WTC11 (cell line): Measurements from ENCODE around the gene MEAK7. TPM values are rescaled to one million over a fixed set of nuclear protein-coding genes. Genes with fewer than 3 reads are reported as not detected.
A peak's percentile ranks its signal among the peaks of the same experiment; 100 is the strongest.

Experiments
- ATAC-seq: fragments of 200-7000 bp; cut with Tn5 transposase; 2 replicates; pipeline ENCODE4 v1.10.0; 2021; ENCODE audit warnings: mild to moderate bottlenecking, moderate library complexity
- CTCF ChIA-PET: fragments of 300-600 bp; sonication (Branson Sonifier 250); formaldehyde crosslinking; loops from one replicate; lab custom pipeline; 2021; ENCODE audit warnings: antibody characterized with exemption; lab: Charles Lee
- POLR2A ChIA-PET: fragments of 350-600 bp; sonication (Branson Sonifier 250); formaldehyde crosslinking; loops from one replicate; lab custom pipeline; 2021; ENCODE audit warnings: antibody characterized with exemption; lab: Charles Lee
- DNase-seq: peaks from one replicate; pipeline ENCODE4 v3.0.0; 2021; ENCODE audit warnings: low spot score
- H3K27ac Mint-ChIP-seq: 2 replicates; pipeline ENCODE4 v1.8.0; 2021; ENCODE audit warnings: mixed read lengths
- H3K27me3 Mint-ChIP-seq: 2 replicates; pipeline ENCODE4 v1.8.0; 2021; ENCODE audit warnings: low read depth, mild to moderate bottlenecking, moderate library complexity, mixed read lengths
- H3K36me3 Mint-ChIP-seq: 2 replicates; pipeline ENCODE4 v1.8.0; 2021; ENCODE audit warnings: mixed read lengths
- H3K4me1 Mint-ChIP-seq: 2 replicates; pipeline ENCODE4 v1.8.0; 2022; ENCODE audit warnings: mixed read lengths
- H3K4me3 Mint-ChIP-seq: 2 replicates; pipeline ENCODE4 v1.8.0; 2021; ENCODE audit warnings: mild to moderate bottlenecking, moderate library complexity, mixed read lengths
- H3K9me3 Mint-ChIP-seq: 2 replicates; pipeline ENCODE4 v1.8.0; 2021; ENCODE audit warnings: mixed read lengths
- AFF4 ChIP-seq: sonication (generic); formaldehyde crosslinking; IDR thresholded peaks from 2 replicates; pipeline ENCODE4 v1.8.1; 2023; ENCODE audit warnings: mild to moderate bottlenecking, missing genetic modification reagents, borderline replicate concordance
- CREM ChIP-seq: sonication (generic); formaldehyde crosslinking; IDR thresholded peaks from 2 replicates; pipeline ENCODE4 v1.8.1; 2022; ENCODE audit warnings: mild to moderate bottlenecking, missing genetic modification reagents, moderate library complexity
- E2F5 ChIP-seq: sonication (generic); formaldehyde crosslinking; IDR thresholded peaks from 2 replicates; pipeline ENCODE4 v1.8.1; 2022; ENCODE audit warnings: mild to moderate bottlenecking, moderate library complexity, missing genetic modification reagents
- ELF4 ChIP-seq: sonication (generic); formaldehyde crosslinking; IDR thresholded peaks from 2 replicates; pipeline ENCODE4 v1.8.1; 2022; ENCODE audit warnings: low read depth, mild to moderate bottlenecking, moderate library complexity, missing genetic modification reagents
- ERG ChIP-seq: fragments of 250-450 bp; sonication (Bioruptor Pico); IDR thresholded peaks from 2 replicates; pipeline ENCODE4 v1.8.0; 2021; ENCODE audit warnings: mild to moderate bottlenecking
- ETV6 ChIP-seq: sonication (generic); formaldehyde crosslinking; IDR thresholded peaks from 2 replicates; pipeline ENCODE4 v1.8.1; 2022; ENCODE audit warnings: mild to moderate bottlenecking, missing genetic modification reagents
- GABPB1 ChIP-seq: sonication (generic); formaldehyde crosslinking; IDR thresholded peaks from 2 replicates; pipeline ENCODE4 v1.8.1; 2023; ENCODE audit warnings: mild to moderate bottlenecking, missing genetic modification reagents
- KAT7 ChIP-seq: sonication (generic); formaldehyde crosslinking; IDR thresholded peaks from 2 replicates; pipeline ENCODE4 v1.8.1; 2023; ENCODE audit warnings: missing genetic modification reagents, mild to moderate bottlenecking, borderline replicate concordance
- NFYB ChIP-seq: sonication (generic); formaldehyde crosslinking; conservative IDR thresholded peaks from 2 replicates; pipeline ENCODE4 v1.8.0; 2022; ENCODE audit warnings: low read depth, missing genetic modification reagents
- RELA ChIP-seq: sonication (generic); formaldehyde crosslinking; IDR thresholded peaks from 2 replicates; pipeline ENCODE4 v1.8.1; 2022; ENCODE audit warnings: missing genetic modification reagents, mild to moderate bottlenecking, borderline replicate concordance
- SP1 ChIP-seq: sonication (generic); formaldehyde crosslinking; conservative IDR thresholded peaks from 2 replicates; pipeline ENCODE4 v1.8.1; 2022; ENCODE audit warnings: missing genetic modification reagents
- STAT6 ChIP-seq: sonication (generic); formaldehyde crosslinking; conservative IDR thresholded peaks from 2 replicates; pipeline ENCODE4 v1.8.1; 2023; ENCODE audit warnings: mild to moderate bottlenecking, low read depth, missing genetic modification reagents, moderate library complexity
- TEAD1 ChIP-seq: sonication (generic); formaldehyde crosslinking; IDR thresholded peaks from 2 replicates; pipeline ENCODE4 v1.8.0; 2022; ENCODE audit warnings: mild to moderate bottlenecking, missing genetic modification reagents
- TEAD4 ChIP-seq: sonication (generic); formaldehyde crosslinking; IDR thresholded peaks from 2 replicates; pipeline ENCODE4 v1.8.0; 2022; ENCODE audit warnings: mild to moderate bottlenecking, missing genetic modification reagents
- TP53 ChIP-seq: sonication (generic); formaldehyde crosslinking; IDR thresholded peaks from 2 replicates; pipeline ENCODE4 v1.8.1; 2023; ENCODE audit warnings: mild to moderate bottlenecking, missing genetic modification reagents
- ZNF219 ChIP-seq: sonication (generic); formaldehyde crosslinking; IDR thresholded peaks from 2 replicates; pipeline ENCODE4 v1.8.0; 2023; ENCODE audit warnings: missing genetic modification reagents, mild to moderate bottlenecking, borderline replicate concordance
- total RNA-seq: library from RNA; stranded (reverse); gene quantifications from 3 replicates; pipeline ENCODE4 v1.2.3, GENCODE V29; 2021
- TF ChIP-seq, protein P1 (sequence below): sonication (generic); formaldehyde crosslinking; IDR thresholded peaks from 2 replicates; pipeline ENCODE4 v1.8.0; 2023; ENCODE audit warnings: mild to moderate bottlenecking, missing genetic modification reagents

Gene MEAK7
- total RNA-seq, 1 experiment from 2014 or later, result 14.4 TPM

DNA sequence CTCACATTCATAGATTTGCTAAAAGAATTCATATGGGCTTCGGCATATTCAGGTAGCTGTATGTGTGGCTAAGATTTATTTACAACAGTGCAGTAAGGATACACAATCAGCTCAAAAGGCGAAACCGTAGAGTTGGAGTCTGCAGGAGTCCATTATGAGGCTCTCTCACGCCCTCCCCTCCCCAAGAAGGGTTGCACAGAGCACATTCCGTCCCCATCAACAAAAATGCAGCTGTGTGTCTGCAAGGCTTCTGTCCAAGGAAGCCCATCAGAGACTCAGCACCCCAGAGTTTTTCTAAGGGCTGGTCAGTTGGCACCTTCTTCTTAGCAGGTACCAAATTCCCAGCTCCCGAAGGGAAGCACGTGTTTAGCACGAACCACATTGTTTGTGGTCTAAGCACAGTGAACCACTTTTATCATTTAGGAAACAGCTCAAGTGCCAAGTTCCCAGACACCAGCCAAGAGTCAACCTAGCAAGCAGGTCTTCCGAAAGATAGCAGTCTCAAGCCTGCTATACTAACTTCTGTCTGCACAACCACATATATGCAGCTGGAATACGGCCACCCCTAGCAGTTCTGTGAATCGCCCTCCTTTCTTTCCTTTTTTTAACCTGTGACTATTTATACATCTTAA lies 28.5 kb upstream of the MEAK7 start:
- no peak for ATAC-seq
- CTCF ChIA-PET, result interaction anchor here (0.8 to 1.6 kb wide), 8 partner anchors 22 to 420 kb away, joined by 3 to 8 read pairs (median 4); partner anchors contain the start of gene CRISPLD2

GRCh38 chr16:84532291-84532724 lies 27.8 kb upstream of the MEAK7 start:
- DNase-seq (no peak), ATAC-seq (peak; percentile 91)
- Mint-ChIP-seq H3K4me3 (no peak overlapping the region), H3K9me3 (peaks cover 17% of the 10 kb centered on the region), H3K27me3 (peaks cover 4% of the 10 kb centered on the region; the same call in 1 of the 2 replicates), H3K4me1 (peaks cover 41% of the 10 kb centered on the region), H3K36me3 (peaks cover 9% of the 10 kb centered on the region), H3K27ac (peak overlapping the region; percentile 39)
- POLR2A ChIA-PET, result interaction anchor here (0.9 to 1.3 kb wide), 2 partner anchors 18 to 86 kb away, joined by 3 to 8 read pairs; partner anchors contain the start of gene COTL1
- TF ChIP-seq ZNF219 (CRISPR knock-in tag) (no peak), ELF4 (CRISPR knock-in tag) (no peak), AFF4 (no peak), STAT6 (CRISPR knock-in tag) (no peak), KAT7 (no peak), CREM (CRISPR knock-in tag) (no peak), NFYB (CRISPR knock-in tag) (no peak), TP53 (CRISPR knock-in tag) (no peak), RELA (no peak), SP1 (CRISPR knock-in tag) (0 out of 2 replicates have a peak, but pooled peaks have one; percentile 15), TEAD1 (CRISPR knock-in tag) (no peak), TEAD4 (CRISPR knock-in tag) (no peak), ERG (CRISPR knock-in tag) (no peak), ETV6 (0 out of 2 replicates have a peak, but pooled peaks have one; percentile 39), GABPB1 (CRISPR knock-in tag) (no peak)
- TF ChIP-seq, protein P1, sequence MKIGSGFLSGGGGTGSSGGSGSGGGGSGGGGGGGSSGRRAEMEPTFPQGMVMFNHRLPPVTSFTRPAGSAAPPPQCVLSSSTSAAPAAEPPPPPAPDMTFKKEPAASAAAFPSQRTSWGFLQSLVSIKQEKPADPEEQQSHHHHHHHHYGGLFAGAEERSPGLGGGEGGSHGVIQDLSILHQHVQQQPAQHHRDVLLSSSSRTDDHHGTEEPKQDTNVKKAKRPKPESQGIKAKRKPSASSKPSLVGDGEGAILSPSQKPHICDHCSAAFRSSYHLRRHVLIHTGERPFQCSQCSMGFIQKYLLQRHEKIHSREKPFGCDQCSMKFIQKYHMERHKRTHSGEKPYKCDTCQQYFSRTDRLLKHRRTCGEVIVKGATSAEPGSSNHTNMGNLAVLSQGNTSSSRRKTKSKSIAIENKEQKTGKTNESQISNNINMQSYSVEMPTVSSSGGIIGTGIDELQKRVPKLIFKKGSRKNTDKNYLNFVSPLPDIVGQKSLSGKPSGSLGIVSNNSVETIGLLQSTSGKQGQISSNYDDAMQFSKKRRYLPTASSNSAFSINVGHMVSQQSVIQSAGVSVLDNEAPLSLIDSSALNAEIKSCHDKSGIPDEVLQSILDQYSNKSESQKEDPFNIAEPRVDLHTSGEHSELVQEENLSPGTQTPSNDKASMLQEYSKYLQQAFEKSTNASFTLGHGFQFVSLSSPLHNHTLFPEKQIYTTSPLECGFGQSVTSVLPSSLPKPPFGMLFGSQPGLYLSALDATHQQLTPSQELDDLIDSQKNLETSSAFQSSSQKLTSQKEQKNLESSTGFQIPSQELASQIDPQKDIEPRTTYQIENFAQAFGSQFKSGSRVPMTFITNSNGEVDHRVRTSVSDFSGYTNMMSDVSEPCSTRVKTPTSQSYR, result no peak
- CTCF ChIA-PET, result interaction anchor here (0.7 to 1.6 kb wide), 8 partner anchors 15 to 420 kb away, joined by 3 to 8 read pairs (median 4); no protein-coding TSS in a partner anchor

More for the DNA sequence above, 28.5 kb upstream of the MEAK7 start:
- no peak overlapping the region for H3K4me3 Mint-ChIP-seq
- no peak for TF ChIP-seq E2F5 (CRISPR knock-in tag)
- TF ChIP-seq, all 79 proteins: peak for 0
- peaks cover 4% of the 10 kb centered on the region; the same call in 1 of the 2 replicates for H3K27me3 Mint-ChIP-seq
- POLR2A ChIA-PET, result interaction anchor here (1.3 kb wide), 1 partner anchor 85 kb away, joined by 8 read pairs; the partner anchor contains the start of gene COTL1
- peaks cover 17% of the 10 kb centered on the region for H3K9me3 Mint-ChIP-seq
- peak overlapping the region; percentile 39; the same call in 1 of the 2 replicates for H3K27ac Mint-ChIP-seq
- peaks cover 9% of the 10 kb centered on the region for H3K36me3 Mint-ChIP-seq
- peaks cover 37% of the 10 kb centered on the region for H3K4me1 Mint-ChIP-seq
- no peak for DNase-seq
